B cell (primary cell): ENCODE measurements around the gene MOV10L1. TPM values are rescaled to one million over a fixed set of nuclear protein-coding genes. Genes with fewer than 3 reads are reported as not detected.
A peak's percentile ranks its signal among the peaks of the same experiment; 100 is the strongest.

Experiments
- ATAC-seq: fragments of 200-7000 bp; cut with Tn5 transposase; one replicate; pipeline ENCODE4 v1.10.0; 2021; ENCODE audit warnings: low read depth, mild to moderate bottlenecking, moderate number of reproducible peaks, moderate library complexity
- CTCF ChIA-PET: fragments of 350-600 bp; sonication (Branson Sonifier 250); formaldehyde crosslinking; loops from one replicate; lab custom pipeline; 2021; ENCODE audit warnings: antibody characterized with exemption, inconsistent platforms; lab: Charles Lee
- POLR2A ChIA-PET: fragments of 350-600 bp; sonication (Branson Sonifier 250); formaldehyde crosslinking; loops from one replicate; lab custom pipeline; 2021; ENCODE audit warnings: antibody characterized with exemption; lab: Charles Lee
- DNase-seq: peaks from one replicate; pipeline ENCODE4 v3.0.0; 2013
- H2AFZ ChIP-seq: 2 replicates; pipeline ENCODE4 v1.6.1; 2012; ENCODE audit warnings: mild to moderate bottlenecking, low read depth, low read length; ENCODE audit not compliant: insufficient read depth, poor library complexity, severe bottlenecking
- H3K27ac ChIP-seq, 2 donors: 1 replicate in 1 of 2; 2 replicates in 1 of 2; pipeline ENCODE4 v1.5.1; 2012 to 2013; ENCODE audit warnings: low read length in 2 of 2, mild to moderate bottlenecking in 2 of 2, moderate library complexity in 1 of 2
- H3K27me3 ChIP-seq, 4 experiments: fragments of 200-600 bp in 1 of 4; sonication (generic) in 1 of 4; replicated peaks in 1 of 4; 1 replicate in 2 of 4; 2 replicates in 2 of 4; pipeline versions ENCODE4 v1.6.1 to v1.7.0; 2013 to 2016; ENCODE audit warnings: low read length in 3 of 4, mild to moderate bottlenecking in 2 of 4, mixed read lengths in 1 of 4, moderate library complexity in 1 of 4; ENCODE audit not compliant: insufficient read depth in 4 of 4, control insufficient read depth in 3 of 4; ENCODE audit errors: control extremely low read depth in 1 of 4
- H3K36me3 ChIP-seq, 2 experiments: replicated peaks in 1 of 2; 1 replicate in 1 of 2; 2 replicates in 1 of 2; pipeline versions ENCODE4 v1.6.1 to v1.7.1; 2013; ENCODE audit warnings: low read length in 1 of 2; ENCODE audit not compliant: insufficient read depth in 2 of 2, control insufficient read depth in 1 of 2; ENCODE audit errors: control extremely low read depth in 1 of 2, extremely low read depth in 1 of 2
- H3K4me1 ChIP-seq, 2 donors: fragments of 200-600 bp in 1 of 2; sonication (generic) in 1 of 2; 1 replicate in 1 of 2; 2 replicates in 1 of 2; pipeline versions ENCODE4 v1.5.1 to v1.6.1; 2013 to 2017; ENCODE audit warnings: low read length in 2 of 2; ENCODE audit not compliant: control insufficient read depth in 2 of 2, insufficient read depth in 2 of 2
- H3K4me2 ChIP-seq: replicated peaks from 2 replicates; pipeline ENCODE3; 2012; ENCODE audit warnings: mild to moderate bottlenecking, low read depth, low read length; ENCODE audit not compliant: poor library complexity, severe bottlenecking
- H3K4me3 ChIP-seq, 5 experiments: fragments of 200-600 bp in 1 of 5; sonication (generic) in 1 of 5; 1 replicate in 3 of 5; 2 replicates in 2 of 5; pipeline versions ENCODE4 v1.5.1 to v1.7.0; 2011 to 2016; ENCODE audit warnings: low read length in 4 of 5, mild to moderate bottlenecking in 4 of 5, low read depth in 2 of 5, control low read depth in 1 of 5, moderate library complexity in 1 of 5; ENCODE audit not compliant: insufficient read depth in 1 of 5; ENCODE audit errors: control extremely low read depth in 1 of 5, extremely low read depth in 1 of 5
- H3K79me2 ChIP-seq: fragments of 200-600 bp; sonication (generic); one replicate; pipeline ENCODE4 v1.6.0; 2016; ENCODE audit warnings: low read length; ENCODE audit not compliant: control insufficient read depth, insufficient read depth
- H3K9ac ChIP-seq: fragments of 200-600 bp; sonication (generic); 2 replicates; pipeline ENCODE4 v1.6.1; 2017; ENCODE audit warnings: mild to moderate bottlenecking, low read length, moderate library complexity
- H3K9me3 ChIP-seq, 3 donors: one replicate each; pipeline versions ENCODE4 v1.6.1 to v1.7.1; 2013; ENCODE audit warnings: low read length in 2 of 3; ENCODE audit not compliant: control insufficient read depth in 2 of 3, insufficient read depth in 1 of 3; ENCODE audit errors: control extremely low read depth in 1 of 3
- H4K20me1 ChIP-seq: 2 replicates; pipeline ENCODE4 v1.6.0; 2012; ENCODE audit warnings: mild to moderate bottlenecking, low read length; ENCODE audit not compliant: insufficient read depth, control insufficient read depth, poor library complexity, severe bottlenecking
- H3K27ac Mint-ChIP-seq: one replicate; pipeline ENCODE4 v1.8.0; 2021; ENCODE audit warnings: mixed read lengths
- H3K27me3 Mint-ChIP-seq: one replicate; pipeline ENCODE4 v1.8.0; 2021; ENCODE audit warnings: mixed read lengths
- H3K4me1 Mint-ChIP-seq: one replicate; pipeline ENCODE4 v1.8.0; 2021; ENCODE audit warnings: mixed read lengths
- H3K4me3 Mint-ChIP-seq: one replicate; pipeline ENCODE4 v1.8.0; 2021; ENCODE audit warnings: mixed read lengths
- H3K9me3 Mint-ChIP-seq: one replicate; pipeline ENCODE4 v1.8.0; 2022; ENCODE audit warnings: mixed read lengths; ENCODE audit not compliant: insufficient read depth
- EZH2 ChIP-seq: IDR thresholded peaks from 2 replicates; pipeline ENCODE4 v1.6.1; 2012; ENCODE audit warnings: borderline replicate concordance, low read depth, mild to moderate bottlenecking, moderate library complexity, low read length; ENCODE audit not compliant: insufficient read depth, poor library complexity, severe bottlenecking
- WGBS: methylation state at CpG from one replicate; pipeline ENCODE4 v1.1.5; 2013; ENCODE audit warnings: missing lambda C conversion rate; ENCODE audit not compliant: insufficient coverage; 5-methylcytosine and 5-hydroxymethylcytosine counted together
- intact Hi-C: fragments of 100-400 bp; cut with micrococcal nuclease; formaldehyde crosslinking; loops from one replicate; pipeline ENCODE4 v1.10.0; 2022
- polyA plus RNA-seq: library from polyadenylated mRNA; depleted of rRNA; stranded (reverse); fragments of >200 nt; gene quantifications from 2 replicates; pipeline ENCODE4 v1.2.3, GENCODE V29; 2012
- total RNA-seq, 2 donors: library from RNA; stranded (reverse); fragments of 120-200 nt in 1 of 2; gene quantifications; 1 replicate in 1 of 2; 2 replicates in 1 of 2; pipeline versions ENCODE4 v1.2.3 to v1.2.4, GENCODE V29; 2013 to 2022
- TF ChIP-seq, protein P1 (sequence below): fragments of 200-600 bp; IDR thresholded peaks from one replicate; pipeline ENCODE4 v1.8.0; 2022; ENCODE audit warnings: antibody characterized with exemption, mild to moderate bottlenecking

Gene MOV10L1
- total and polyA plus RNA-seq, 2 donors (not counting 1 experiment from before 2014, with no cell fraction given): not detected

DNA sequence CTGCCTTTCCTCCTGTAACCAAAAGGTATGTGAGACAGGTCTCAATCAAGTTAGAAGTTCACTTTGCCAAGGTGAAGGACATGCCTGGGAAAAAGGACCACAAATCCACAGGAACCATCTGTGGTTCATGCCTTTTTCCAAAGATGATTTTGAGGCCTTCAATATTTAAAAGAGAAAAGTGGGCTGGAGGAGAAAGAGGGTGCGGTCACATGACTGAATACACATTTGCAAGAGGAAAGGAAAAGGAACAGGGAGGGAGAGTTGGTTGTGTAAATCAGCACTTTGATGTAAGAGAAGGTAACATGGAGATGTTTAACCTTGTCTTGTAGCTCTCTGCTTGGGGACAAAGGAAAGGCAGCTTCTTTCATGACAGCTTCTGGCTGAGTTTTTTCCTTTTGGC is 21.2 kb downstream of the MOV10L1 start:
- Mint-ChIP-seq H3K9me3 (no peaks in the 10 kb centered on the region), H3K27ac (no peak overlapping the region), H3K4me1 (no peaks in the 10 kb centered on the region), H3K27me3 (peaks cover 26% of the 10 kb centered on the region), H3K4me3 (no peak overlapping the region)
- Histone ChIP-seq H3K36me3 (no peaks in the 10 kb centered on the region), H3K27ac (no peak overlapping the region), H4K20me1 (no peaks in the 10 kb centered on the region), H3K9me3 (no peaks in the 10 kb centered on the region), H3K79me2 (no peaks in the 10 kb centered on the region), H3K4me3 (no peak overlapping the region), H2AFZ (no peak overlapping the region), H3K27me3 (peaks cover 0 to 13% (median 2%) of the 10 kb centered on the region in 4 experiments), H3K4me1 (no peaks in the 10 kb centered on the region), H3K4me2 (no peak overlapping the region), H3K9ac (no peak overlapping the region)
- DNase-seq (no peak), ATAC-seq (no peak)
- ChIA-PET CTCF (no interaction called here), POLR2A (interaction anchor here (0.6 kb wide), 1 partner anchor 531 kb away, joined by 5 read pairs; no protein-coding TSS in a partner anchor)
- 100% methylated on average over 1 of the region's 1 CpG for WGBS
- intact Hi-C loops: no loop called here
- TF ChIP-seq, protein P1, sequence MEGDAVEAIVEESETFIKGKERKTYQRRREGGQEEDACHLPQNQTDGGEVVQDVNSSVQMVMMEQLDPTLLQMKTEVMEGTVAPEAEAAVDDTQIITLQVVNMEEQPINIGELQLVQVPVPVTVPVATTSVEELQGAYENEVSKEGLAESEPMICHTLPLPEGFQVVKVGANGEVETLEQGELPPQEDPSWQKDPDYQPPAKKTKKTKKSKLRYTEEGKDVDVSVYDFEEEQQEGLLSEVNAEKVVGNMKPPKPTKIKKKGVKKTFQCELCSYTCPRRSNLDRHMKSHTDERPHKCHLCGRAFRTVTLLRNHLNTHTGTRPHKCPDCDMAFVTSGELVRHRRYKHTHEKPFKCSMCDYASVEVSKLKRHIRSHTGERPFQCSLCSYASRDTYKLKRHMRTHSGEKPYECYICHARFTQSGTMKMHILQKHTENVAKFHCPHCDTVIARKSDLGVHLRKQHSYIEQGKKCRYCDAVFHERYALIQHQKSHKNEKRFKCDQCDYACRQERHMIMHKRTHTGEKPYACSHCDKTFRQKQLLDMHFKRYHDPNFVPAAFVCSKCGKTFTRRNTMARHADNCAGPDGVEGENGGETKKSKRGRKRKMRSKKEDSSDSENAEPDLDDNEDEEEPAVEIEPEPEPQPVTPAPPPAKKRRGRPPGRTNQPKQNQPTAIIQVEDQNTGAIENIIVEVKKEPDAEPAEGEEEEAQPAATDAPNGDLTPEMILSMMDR: no peak
- no peak for TF ChIP-seq EZH2

DNA sequence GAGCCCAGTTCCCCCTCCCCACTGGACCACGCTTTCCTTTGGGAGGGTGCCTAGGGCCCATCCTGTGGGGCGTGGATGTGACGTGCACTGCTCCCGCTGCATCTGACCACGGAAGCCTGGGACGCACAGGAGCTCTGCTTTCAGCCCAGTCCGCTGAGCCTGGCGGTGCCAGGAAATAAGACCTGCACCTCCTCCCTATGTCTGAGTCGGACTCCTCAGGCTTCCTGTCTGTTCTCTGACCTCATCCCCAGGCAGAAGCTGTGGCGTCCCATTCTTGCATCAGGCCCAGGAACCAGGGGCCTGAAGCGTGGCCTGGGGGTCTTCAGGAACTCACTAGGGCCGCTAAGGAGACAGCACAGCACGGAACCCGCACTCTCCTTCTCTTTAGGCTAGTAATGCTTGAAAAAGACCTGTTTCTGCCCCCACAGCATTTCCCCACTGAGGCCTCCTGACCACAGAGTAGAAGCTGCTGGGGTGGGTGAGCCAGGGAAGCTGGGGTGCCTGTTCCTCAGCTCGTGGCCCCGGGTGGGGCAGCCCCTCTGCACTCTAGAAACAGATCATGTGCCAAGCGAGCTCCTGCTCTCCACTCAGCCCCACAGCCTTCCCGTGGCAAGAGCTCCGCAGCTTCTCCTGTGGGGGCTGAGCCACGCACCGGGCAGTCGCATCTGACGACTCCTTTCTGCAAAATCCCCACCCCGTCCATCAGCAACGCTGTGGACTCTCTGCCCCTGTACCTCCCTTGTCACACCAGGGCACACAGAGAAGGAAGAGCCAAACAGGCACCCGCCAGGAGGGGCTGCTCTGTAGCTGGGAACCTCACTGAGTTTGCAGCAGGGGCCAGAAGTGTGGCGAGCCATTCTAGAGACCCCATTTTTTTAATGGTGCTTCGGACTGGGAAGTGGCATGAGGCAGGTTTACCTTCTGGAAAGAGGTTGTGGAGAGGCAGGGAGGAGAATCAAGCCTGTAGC is 22.6 kb downstream of the MOV10L1 start:
- Mint-ChIP-seq H3K4me1 (no peaks in the 10 kb centered on the region), H3K9me3 (no peaks in the 10 kb centered on the region), H3K27me3 (peaks cover 26% of the 10 kb centered on the region), H3K4me3 (no peak overlapping the region), H3K27ac (no peak overlapping the region)
- no peak for ATAC-seq
- no peaks in the 10 kb centered on the region for H4K20me1 ChIP-seq
- DNase-seq: no peak
- H3K27ac ChIP-seq: no peak overlapping the region
- H3K4me1 ChIP-seq: no peaks in the 10 kb centered on the region
- peak overlapping the region; percentile 12 for H3K4me2 ChIP-seq
- 21% methylated on average over 19 of the region's 28 CpGs for WGBS
- H3K9me3 ChIP-seq: no peaks in the 10 kb centered on the region
- intact Hi-C loops: no loop called here
- no peak overlapping the region for H3K4me3 ChIP-seq
- POLR2A ChIA-PET: no interaction called here
- peaks cover 0 to 13% (median 2%) of the 10 kb centered on the region in 4 experiments for H3K27me3 ChIP-seq
- no peaks in the 10 kb centered on the region for H3K36me3 ChIP-seq
- CTCF ChIA-PET: interaction anchor here (0.6 kb wide), 1 partner anchor 13 kb away, joined by 3 read pairs; no protein-coding TSS in a partner anchor
- TF ChIP-seq EZH2: no peak
- TF ChIP-seq, protein P1: no peak
- no peaks in the 10 kb centered on the region for H3K79me2 ChIP-seq
- H2AFZ ChIP-seq: no peak overlapping the region
- no peak overlapping the region for H3K9ac ChIP-seq
